Glutamatergic neuron (in vitro differentiated cells): ENCODE results near the gene WASL. TPM values are rescaled to one million over a fixed set of nuclear protein-coding genes. Genes with fewer than 3 reads are reported as not detected.

Source experiments
- DNase-seq: peaks from one replicate; pipeline ENCODE4 v3.0.0; 2022
- H3K27ac Mint-ChIP-seq: one replicate; pipeline ENCODE4 v1.8.0; 2020; ENCODE audit warnings: mild to moderate bottlenecking, mixed read lengths, inconsistent platforms; ENCODE audit not compliant: unreplicated experiment
- H3K27me3 Mint-ChIP-seq: one replicate; pipeline ENCODE4 v1.8.0; 2020; ENCODE audit warnings: mild to moderate bottlenecking, moderate library complexity, mixed read lengths, inconsistent platforms; ENCODE audit not compliant: unreplicated experiment
- H3K36me3 Mint-ChIP-seq: one replicate; pipeline ENCODE4 v1.8.0; 2020; ENCODE audit warnings: mild to moderate bottlenecking, mixed read lengths, inconsistent platforms; ENCODE audit not compliant: unreplicated experiment
- H3K4me1 Mint-ChIP-seq: one replicate; pipeline ENCODE4 v1.8.0; 2020; ENCODE audit warnings: mild to moderate bottlenecking, low read depth, mixed read lengths, inconsistent platforms; ENCODE audit not compliant: unreplicated experiment
- H3K4me3 Mint-ChIP-seq: one replicate; pipeline ENCODE4 v1.8.0; 2020; ENCODE audit warnings: mild to moderate bottlenecking, mixed read lengths, inconsistent platforms; ENCODE audit not compliant: unreplicated experiment
- H3K9me3 Mint-ChIP-seq: one replicate; pipeline ENCODE4 v1.8.0; 2020; ENCODE audit warnings: mild to moderate bottlenecking, moderate library complexity, mixed read lengths, inconsistent platforms; ENCODE audit not compliant: unreplicated experiment
- CTCF ChIP-seq: fragments of 200-600 bp; sonication (generic); IDR thresholded peaks from one replicate; pipeline ENCODE4 v1.5.0; 2021; ENCODE audit not compliant: partially characterized antibody, unreplicated experiment
- total RNA-seq: library from RNA; stranded (reverse); fragmentation: NEBNext Ultra II Directional; extraction: Animal tissue kit (Norgen Biotek cat#: 25700); gene quantifications from one replicate; pipeline ENCODE4 v1.2.1, GENCODE V29; 2021; ENCODE audit not compliant: unreplicated experiment

The WASL gene
- total RNA-seq, 1 donor from 2014 or later, result 33.0 TPM

GRCh38 chr7:123709525-123709924 is 39.3 kb downstream of the WASL start:
- DNase-seq, result no peak
- no peak overlapping the region for H3K27ac Mint-ChIP-seq
- H3K4me1 Mint-ChIP-seq, result peaks cover 8% of the 10 kb centered on the region
- H3K4me3 Mint-ChIP-seq, result no peak overlapping the region
- H3K9me3 Mint-ChIP-seq, result no peaks in the 10 kb centered on the region
- H3K36me3 Mint-ChIP-seq, result no peaks in the 10 kb centered on the region
- H3K27me3 Mint-ChIP-seq, result no peaks in the 10 kb centered on the region
- TF ChIP-seq CTCF, result no peak

GRCh38 chr7:123705211-123705901 is 43.4 kb downstream of the WASL start:
- Mint-ChIP-seq H3K36me3 (no peaks in the 10 kb centered on the region), H3K27me3 (no peaks in the 10 kb centered on the region), H3K27ac (no peak overlapping the region), H3K4me3 (no peak overlapping the region), H3K4me1 (peaks cover under 1% of the 10 kb centered on the region), H3K9me3 (no peaks in the 10 kb centered on the region)
- no peak for TF ChIP-seq CTCF
- no peak for DNase-seq

GRCh38 chr7:123695944-123696677 is 52.7 kb downstream of the WASL start:
- Mint-ChIP-seq H3K27me3 (no peaks in the 10 kb centered on the region), H3K36me3 (no peaks in the 10 kb centered on the region), H3K27ac (no peak overlapping the region), H3K9me3 (peaks cover 1% of the 10 kb centered on the region), H3K4me1 (no peaks in the 10 kb centered on the region), H3K4me3 (no peak overlapping the region)
- DNase-seq, result no peak
- no peak for TF ChIP-seq CTCF

- H3K4me1 Mint-ChIP-seq, result no peaks in the 10 kb centered on the region
- no peak for TF ChIP-seq CTCF
- no peaks in the 10 kb centered on the region for H3K36me3 Mint-ChIP-seq
- H3K27me3 Mint-ChIP-seq, result peaks cover under 1% of the 10 kb centered on the region
- H3K9me3 Mint-ChIP-seq, result peaks cover 1% of the 10 kb centered on the region
- DNase-seq, result no peak
- no peak overlapping the region for H3K27ac Mint-ChIP-seq
- no peak overlapping the region for H3K4me3 Mint-ChIP-seq
Measured at GRCh38 chr7:123692471-123692877, 56.3 kb downstream of the WASL start.

- H3K4me3 Mint-ChIP-seq, result no peak overlapping the region
Measured at GRCh38 chr7:123690550-123690949, 58.3 kb downstream of the WASL start.

More at GRCh38 chr7:123690550-123690949, 58.3 kb downstream of the WASL start:
- no peak overlapping the region for H3K27ac Mint-ChIP-seq
- H3K9me3 Mint-ChIP-seq, result peaks cover 1% of the 10 kb centered on the region
- DNase-seq, result no peak
- peaks cover 3% of the 10 kb centered on the region for H3K27me3 Mint-ChIP-seq
- TF ChIP-seq CTCF, result no peak
- H3K4me1 Mint-ChIP-seq, result no peaks in the 10 kb centered on the region
- H3K36me3 Mint-ChIP-seq, result no peaks in the 10 kb centered on the region
